H1 (cell line): ENCODE results near the gene TPRN. TPM values are rescaled to one million over a fixed set of nuclear protein-coding genes. Genes with fewer than 3 reads are reported as not detected.

Source experiments
- BCL11A ChIP-seq, 2 experiments: IDR thresholded peaks; one replicate each; pipeline ENCODE4 v1.6.1; 2011; ENCODE audit warnings: low read depth in 2 of 2, low read length in 2 of 2, mild to moderate bottlenecking in 2 of 2
- CHD1 ChIP-seq: IDR thresholded peaks from 2 replicates; pipeline ENCODE4 v1.6.1; 2012; ENCODE audit warnings: low read depth, low read length, improper control_type of control experiment
- CREB1 ChIP-seq: IDR thresholded peaks from 2 replicates; pipeline ENCODE4 v1.6.1; 2012; ENCODE audit warnings: inconsistent platforms
- HDAC6 ChIP-seq: IDR thresholded peaks from one replicate; pipeline ENCODE4 v1.7.1; 2012; ENCODE audit warnings: low read depth, mild to moderate bottlenecking, inconsistent platforms, low read length, moderate library complexity
- POU5F1 ChIP-seq: IDR thresholded peaks from 2 replicates; pipeline ENCODE4 v1.6.1; 2011; ENCODE audit warnings: low read depth, mild to moderate bottlenecking, low read length, moderate library complexity
- RAD21 ChIP-seq, 2 experiments: IDR thresholded peaks in 1 of 2; conservative IDR thresholded peaks in 1 of 2; 2 replicates each; pipeline ENCODE4 v1.6.1; 2011; ENCODE audit warnings: low read depth in 2 of 2, low read length in 2 of 2, improper control_type of control experiment in 1 of 2, inconsistent platforms in 1 of 2, mild to moderate bottlenecking in 1 of 2, moderate library complexity in 1 of 2
- SUZ12 ChIP-seq: fragments of 200-600 bp; sonication (generic); IDR thresholded peaks from 2 replicates; pipeline ENCODE4 v1.6.1; 2012; ENCODE audit warnings: mild to moderate bottlenecking, inconsistent platforms, low read length, moderate library complexity, mixed read lengths
- TAF7 ChIP-seq: optimal IDR thresholded peaks from 2 replicates; pipeline ENCODE3; 2011; ENCODE audit warnings: low read depth, mild to moderate bottlenecking, inconsistent platforms, low read length, moderate library complexity, borderline replicate concordance
- polyA plus RNA-seq, 7 experiments: library from polyadenylated mRNA; depleted of rRNA in 3 of 7; stranded (reverse) in 5 of 7; unstranded in 2 of 7; fragments of >200 nt in 5 of 7; fragments of 200-250 nt in 2 of 7; gene quantifications; 1 replicate in 5 of 7; 2 replicates in 1 of 7; 4 replicates in 1 of 7; pipeline versions ENCODE4 v1.2.1 to v1.2.3, GENCODE V29; 2011 to 2013; ENCODE audit warnings: missing spikeins in 2 of 7, mixed read lengths in 2 of 7
- total RNA-seq: library from RNA; stranded (reverse); fragmentation: NEBNext Ultra II Directional; extraction: Animal tissue kit (Norgen Biotek cat#: 25700); gene quantifications from 2 replicates; pipeline ENCODE4 v1.2.1, GENCODE V29; 2021

TPRN gene
- total and polyA plus RNA-seq, 2 of the 8 experiments (the other 6 are each of a cell fraction or from before 2014, with no cell fraction given), result 9.7 to 23.2 TPM

DNA sequence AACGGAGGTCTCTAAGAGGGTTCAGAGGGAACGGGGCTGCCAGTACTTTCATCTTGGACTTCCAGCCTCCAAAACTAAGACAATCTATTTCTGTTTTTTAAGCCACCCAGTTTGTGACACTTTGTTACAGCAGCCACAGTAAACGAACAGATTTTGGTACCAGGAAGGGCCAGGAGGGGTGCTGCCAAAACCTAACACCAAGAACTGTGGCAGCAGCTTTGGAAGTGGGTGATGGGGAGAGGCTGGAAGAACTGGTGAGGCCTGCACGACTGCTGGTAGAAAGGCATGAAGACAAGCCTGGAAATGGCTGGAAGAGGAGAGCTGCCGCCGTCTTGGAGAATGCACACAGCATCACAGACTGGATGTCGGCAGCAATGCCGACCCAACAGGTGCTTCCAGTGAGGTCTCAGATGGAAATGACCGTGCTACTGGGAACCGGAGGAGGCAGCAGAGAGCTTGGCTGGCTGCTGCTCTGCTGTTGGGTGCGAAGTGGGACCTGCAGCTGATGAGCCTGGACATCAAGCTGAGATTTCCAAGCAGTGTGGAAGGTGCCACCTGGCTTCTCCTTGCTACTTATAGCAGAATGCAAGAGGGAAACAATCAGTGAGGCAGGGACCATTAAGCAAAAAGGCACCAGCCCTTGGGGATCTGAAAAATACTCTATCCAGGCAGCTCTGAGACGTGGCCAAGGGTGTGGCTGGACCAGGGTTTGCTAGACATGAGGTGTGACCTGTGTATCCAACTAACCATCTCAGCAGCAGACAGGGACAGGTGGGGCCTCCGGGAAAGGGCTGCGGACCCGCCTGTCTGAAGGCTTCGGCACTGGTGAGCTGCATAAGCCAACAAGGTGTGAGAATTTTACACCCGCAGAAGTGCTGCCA is 24.0 kb downstream of the TPRN start (continued):
- TF ChIP-seq TAF7, result no peak
- peak; percentile 38 to 57 for TF ChIP-seq RAD21 (IDR thresholded peaks at IDR 0.05 in 1 of 2, conservative IDR thresholded peaks at IDR 0.05 in 1 of 2; ENCODE audit: low read depth in 2 of 2, low read length in 2 of 2)
- no peak for TF ChIP-seq HDAC6
- no peak for TF ChIP-seq CREB1
- no peak for TF ChIP-seq BCL11A (IDR thresholded peaks at IDR 0.05; ENCODE audit: low read depth in 2 of 2, low read length in 2 of 2)
- no peak for TF ChIP-seq CHD1
- TF ChIP-seq POU5F1, result no peak
- no peak for TF ChIP-seq SUZ12
